Sciatic nerve (tissue), 2 donors: ENCODE results near the gene DEPDC1B. TPM values are rescaled to one million over a fixed set of nuclear protein-coding genes. Genes with fewer than 3 reads are reported as not detected.
A peak's percentile ranks its signal among the peaks of the same experiment; 100 is the strongest.
"Not testable (repeated sequence)": the region's sequence is repeated elsewhere in the genome, so short reads cannot be mapped to it uniquely, and the experiment has no call there.

Experiments
- ATAC-seq: fragments of 200-7000 bp; cut with Tn5 transposase; one replicate; pipeline ENCODE4 v1.9.1; 2020; ENCODE audit warnings: mild to moderate bottlenecking, moderate library complexity
- DNase-seq: peaks from one replicate; pipeline ENCODE4 v3.0.0-alpha.2; 2020; ENCODE audit warnings: low spot score
- intact Hi-C: fragments of 100-400 bp; cut with DNase I; formaldehyde crosslinking; loops from one replicate; pipeline ENCODE4 v1.14.2; 2022
- total RNA-seq: library from RNA; stranded (reverse); fragmentation: NEBNext Ultra II Directional; extraction: Animal tissue kit (Norgen Biotek cat#: 25700); gene quantifications from one replicate; pipeline ENCODE4 v1.2.1, GENCODE V29; 2021
- donor health status: DM: no; HTN: no; CAD: no.
- donor health status: DM: no; HTN: no; CAD: no.

The DEPDC1B gene
- total RNA-seq, 1 donor from 2014 or later = 9.8 TPM

GRCh38 chr5:60701321-60701968 is 1.5 kb upstream of the DEPDC1B start:
- DNase-seq = no peak
- ATAC-seq = no peak
- intact Hi-C loops = no loop called here

GRCh38 chr5:60700416-60700757 is 421 bp upstream of the DEPDC1B start:
- intact Hi-C loops = no loop called here
- DNase-seq (no peak), ATAC-seq (peak; percentile 68)

GRCh38 chr5:60699288-60699608 is 718 bp downstream of the DEPDC1B start:
- intact Hi-C loops = no loop called here
- no peak for ATAC-seq
- no peak for DNase-seq

- ATAC-seq (no peak), DNase-seq (no peak)
- intact Hi-C loops = no loop called here
Observed at GRCh38 chr5:60698336-60698735, 1.6 kb downstream of the DEPDC1B start.

- intact Hi-C loops = no loop called here
- DNase-seq (no peak), ATAC-seq (no peak)
Observed at GRCh38 chr5:60690326-60690725, 9.6 kb downstream of the DEPDC1B start.

GRCh38 chr5:60688980-60689379 is 11.0 kb downstream of the DEPDC1B start:
- intact Hi-C loops = no loop called here

GRCh38 chr5:60687927-60688720 is 11.8 kb downstream of the DEPDC1B start:
- no peak for DNase-seq
- no peak for ATAC-seq
- intact Hi-C loops = no loop called here

More at GRCh38 chr5:60688980-60689379, 11.0 kb downstream of the DEPDC1B start:
- ATAC-seq = no peak
- no peak for DNase-seq

- no peak for ATAC-seq
- intact Hi-C loops = no loop called here
- DNase-seq = no peak
Observed at GRCh38 chr5:60686157-60686556, 13.8 kb downstream of the DEPDC1B start.

- intact Hi-C loops = no loop called here
- no peak for DNase-seq
- ATAC-seq = no peak
Observed at GRCh38 chr5:60685700-60686099, 14.3 kb downstream of the DEPDC1B start.

- DNase-seq (no peak), ATAC-seq (no peak)
- intact Hi-C loops = no loop called here
Observed at GRCh38 chr5:60685028-60685427, 14.9 kb downstream of the DEPDC1B start.

GRCh38 chr5:60682007-60682406 is 18.0 kb downstream of the DEPDC1B start:
- intact Hi-C loops, ATAC-seq, DNase-seq: not testable (repeated sequence)

- intact Hi-C loops = no loop called here
- no peak for ATAC-seq
Observed at GRCh38 chr5:60679816-60680215, 20.1 kb downstream of the DEPDC1B start.

GRCh38 chr5:60677850-60678664 is 21.9 kb downstream of the DEPDC1B start:
- no peak for ATAC-seq
- no peak for DNase-seq
- intact Hi-C loops = no loop called here

More at GRCh38 chr5:60679816-60680215, 20.1 kb downstream of the DEPDC1B start:
- no peak for DNase-seq

GRCh38 chr5:60675286-60675685 is 24.7 kb downstream of the DEPDC1B start:
- intact Hi-C loops = no loop called here
- no peak for ATAC-seq
- no peak for DNase-seq

- no peak for ATAC-seq
- DNase-seq = no peak
- intact Hi-C loops = no loop called here
Observed at GRCh38 chr5:60674251-60675069, 25.5 kb downstream of the DEPDC1B start.

GRCh38 chr5:60673334-60673733 is 26.6 kb downstream of the DEPDC1B start:
- no peak for ATAC-seq
- DNase-seq = no peak
- intact Hi-C loops = no loop called here

GRCh38 chr5:60672693-60673264 is 27.2 kb downstream of the DEPDC1B start:
- ATAC-seq (no peak), DNase-seq (no peak)
- intact Hi-C loops = no loop called here

- ATAC-seq (no peak), DNase-seq (no peak)
- intact Hi-C loops = no loop called here
Observed at GRCh38 chr5:60671899-60672692, 27.9 kb downstream of the DEPDC1B start.
